Mesenchymal stem cell (in vitro differentiated cells and primary cell): ENCODE data around the gene IL12B.
"Not testable (repeated sequence)": the region's sequence is repeated elsewhere in the genome, so short reads cannot be mapped to it uniquely, and the experiment has no call there.

Source experiments
- DNase-seq: peaks from one replicate; pipeline ENCODE4 v3.0.0-alpha.2; 2013
- H2AFZ ChIP-seq: one replicate; pipeline ENCODE4 v1.6.1; 2013; ENCODE audit warnings: low read depth, mild to moderate bottlenecking, control low read depth, inconsistent platforms, low read length, moderate library complexity
- H2AK5ac ChIP-seq: 2 replicates; pipeline ENCODE4 v1.6.1; 2013; ENCODE audit warnings: low read length, moderate library complexity, mild to moderate bottlenecking, inconsistent platforms; ENCODE audit not compliant: severe bottlenecking
- H2BK120ac ChIP-seq: one replicate; pipeline ENCODE4 v1.6.1; 2013; ENCODE audit warnings: low read depth, mild to moderate bottlenecking, inconsistent platforms, low read length, moderate library complexity
- H2BK12ac ChIP-seq, 2 experiments: one replicate each; pipeline ENCODE4 v1.6.1; 2013; ENCODE audit warnings: inconsistent platforms in 2 of 2, low read length in 2 of 2, mild to moderate bottlenecking in 2 of 2, moderate library complexity in 2 of 2, control low read depth in 1 of 2
- H2BK15ac ChIP-seq: one replicate; pipeline ENCODE4 v1.6.1; 2013; ENCODE audit warnings: mild to moderate bottlenecking, low read depth, inconsistent platforms; ENCODE audit not compliant: poor library complexity, severe bottlenecking
- H2BK5ac ChIP-seq: 2 replicates; pipeline ENCODE4 v1.6.1; 2013; ENCODE audit warnings: low read depth, mild to moderate bottlenecking, low read length, control low read depth, inconsistent platforms; ENCODE audit not compliant: poor library complexity, severe bottlenecking
- H3K14ac ChIP-seq, 2 experiments: one replicate each; pipeline ENCODE4 v1.6.1; 2013; ENCODE audit warnings: inconsistent platforms in 2 of 2, low read length in 2 of 2, control low read depth in 1 of 2, mild to moderate bottlenecking in 1 of 2, moderate library complexity in 1 of 2
- H3K18ac ChIP-seq, 2 experiments: one replicate each; pipeline ENCODE4 v1.6.1; 2013; ENCODE audit warnings: inconsistent platforms in 2 of 2, low read length in 2 of 2, control low read depth in 1 of 2, low read depth in 1 of 2, mild to moderate bottlenecking in 1 of 2
- H3K23ac ChIP-seq, 2 experiments: one replicate each; pipeline ENCODE4 v1.6.1; 2013; ENCODE audit warnings: inconsistent platforms in 2 of 2, low read length in 2 of 2, mild to moderate bottlenecking in 2 of 2, moderate library complexity in 2 of 2, control low read depth in 1 of 2
- H3K27ac ChIP-seq: 2 replicates; pipeline ENCODE4 v1.5.1; 2013; ENCODE audit warnings: mild to moderate bottlenecking, moderate library complexity, low read length, control low read depth, inconsistent platforms; ENCODE audit not compliant: poor library complexity, severe bottlenecking
- H3K27me3 ChIP-seq, 2 experiments: 2 replicates each; pipeline versions ENCODE4 v1.6.1 to v1.7.0; 2013; ENCODE audit warnings: low read length in 2 of 2, mild to moderate bottlenecking in 2 of 2, moderate library complexity in 2 of 2, control low read depth in 1 of 2, inconsistent platforms in 1 of 2; ENCODE audit not compliant: control insufficient read depth in 1 of 2, insufficient read depth in 1 of 2
- H3K36me3 ChIP-seq, 2 experiments: 2 replicates each; pipeline versions ENCODE4 v1.6.1 to v1.7.0; 2013; ENCODE audit warnings: low read length in 2 of 2, control low read depth in 1 of 2, inconsistent platforms in 1 of 2, low read depth in 1 of 2, mild to moderate bottlenecking in 1 of 2; ENCODE audit not compliant: insufficient read depth in 2 of 2, control insufficient read depth in 1 of 2
- H3K4ac ChIP-seq, 2 experiments: one replicate each; pipeline ENCODE4 v1.6.1; 2013; ENCODE audit warnings: inconsistent platforms in 2 of 2, low read length in 2 of 2, mild to moderate bottlenecking in 2 of 2, moderate library complexity in 2 of 2, control low read depth in 1 of 2, low read depth in 1 of 2
- H3K4me1 ChIP-seq: 2 replicates; pipeline ENCODE4 v1.6.1; 2013; ENCODE audit warnings: low read depth, low read length, control low read depth; ENCODE audit not compliant: control insufficient read depth, insufficient read depth
- H3K4me2 ChIP-seq: 2 replicates; pipeline ENCODE4 v1.6.1; 2013; ENCODE audit warnings: low read length, mild to moderate bottlenecking, inconsistent platforms; ENCODE audit not compliant: poor library complexity, severe bottlenecking
- H3K4me3 ChIP-seq, 2 experiments: 2 replicates each; pipeline versions ENCODE4 v1.5.1 to v1.7.0; 2013; ENCODE audit warnings: low read length in 2 of 2, mild to moderate bottlenecking in 2 of 2, control low read depth in 1 of 2, low read depth in 1 of 2; ENCODE audit not compliant: insufficient read depth in 1 of 2
- H3K79me1 ChIP-seq: replicated peaks from 2 replicates; pipeline ENCODE4 v1.6.1; 2013; ENCODE audit warnings: mild to moderate bottlenecking, control low read depth, low read length, inconsistent platforms; ENCODE audit not compliant: poor library complexity, severe bottlenecking
- H3K9ac ChIP-seq: 2 replicates; pipeline ENCODE4 v1.7.0; 2013; ENCODE audit warnings: mild to moderate bottlenecking, low read length, moderate library complexity
- H3K9me3 ChIP-seq: 2 replicates; pipeline ENCODE4 v1.7.0; 2013; ENCODE audit warnings: mild to moderate bottlenecking, low read length; ENCODE audit not compliant: control insufficient read depth
- H4K8ac ChIP-seq: one replicate; pipeline ENCODE4 v1.6.1; 2013; ENCODE audit warnings: inconsistent platforms, mild to moderate bottlenecking, low read length, moderate library complexity
- H4K91ac ChIP-seq: one replicate; pipeline ENCODE4 v1.6.1; 2013; ENCODE audit warnings: mild to moderate bottlenecking, low read length, inconsistent platforms
- WGBS: methylation state at CpG from one replicate; pipeline ENCODE4 v1.1.7; 2013; ENCODE audit warnings: mixed read lengths; 5-methylcytosine and 5-hydroxymethylcytosine counted together

IL12B gene

GRCh38 chr5:159350644-159351043 lies 20.4 kb upstream of the IL12B start:
- H3K9me3 ChIP-seq, H3K4me2 ChIP-seq, H2BK120ac ChIP-seq: not testable (repeated sequence)

GRCh38 chr5:159350216-159350615 lies 19.9 kb upstream of the IL12B start:
- H2AK5ac ChIP-seq, H2BK5ac ChIP-seq, H2BK12ac ChIP-seq, H2BK15ac ChIP-seq, H3K14ac ChIP-seq, H2BK120ac ChIP-seq, H3K27ac ChIP-seq, H4K8ac ChIP-seq, H3K4me1 ChIP-seq, H4K91ac ChIP-seq, DNase-seq, H3K36me3 ChIP-seq, H3K18ac ChIP-seq, H3K4me3 ChIP-seq, H2AFZ ChIP-seq, H3K23ac ChIP-seq, H3K27me3 ChIP-seq, H3K79me1 ChIP-seq, H3K4ac ChIP-seq, H3K4me2 ChIP-seq, H3K9me3 ChIP-seq, H3K9ac ChIP-seq: not testable (repeated sequence)
- WGBS = 93% methylated on average over 1 of the region's 2 CpGs

More at GRCh38 chr5:159350644-159351043, 20.4 kb upstream of the IL12B start:
- H4K91ac ChIP-seq, H3K14ac ChIP-seq, H3K36me3 ChIP-seq, H3K4me3 ChIP-seq, H3K9ac ChIP-seq, H3K18ac ChIP-seq, H2BK5ac ChIP-seq, H3K4me1 ChIP-seq, H4K8ac ChIP-seq, H3K23ac ChIP-seq, H2AFZ ChIP-seq, H2AK5ac ChIP-seq, H2BK15ac ChIP-seq, DNase-seq, H3K4ac ChIP-seq, H2BK12ac ChIP-seq, H3K79me1 ChIP-seq, H3K27me3 ChIP-seq, H3K27ac ChIP-seq: not testable (repeated sequence)

GRCh38 chr5:159345861-159346260 lies 15.6 kb upstream of the IL12B start:
- Histone ChIP-seq H3K18ac (no peak overlapping the region), H4K91ac (no peak overlapping the region), H2AK5ac (no peak overlapping the region), H2BK5ac (no peak overlapping the region), H3K27ac (no peak overlapping the region), H3K23ac (no peak overlapping the region), H3K4ac (no peak overlapping the region), H2AFZ (no peak overlapping the region), H2BK120ac (no peak overlapping the region), H3K36me3 (no peaks in the 10 kb centered on the region), H3K9ac (no peak overlapping the region), H3K14ac (no peak overlapping the region), H3K79me1 (no peaks in the 10 kb centered on the region), H3K4me3 (no peak overlapping the region), H3K9me3 (peaks cover 13% of the 10 kb centered on the region), H3K4me2 (no peak overlapping the region), H4K8ac (no peak overlapping the region), H2BK12ac (no peak overlapping the region), H3K27me3 (peaks cover 8 to 20% of the 10 kb centered on the region in 2 experiments), H2BK15ac (no peak overlapping the region), H3K4me1 (no peaks in the 10 kb centered on the region)
- no peak for DNase-seq
- WGBS = 94% methylated on average over 4 of the region's 4 CpGs

GRCh38 chr5:159345336-159345735 lies 15.0 kb upstream of the IL12B start:
- WGBS = 0% methylated on average over 1 of the region's 1 CpG
- Histone ChIP-seq H4K91ac (no peak overlapping the region), H3K9ac (no peak overlapping the region), H3K4me1 (no peaks in the 10 kb centered on the region), H3K23ac (no peak overlapping the region), H3K36me3 (no peaks in the 10 kb centered on the region), H2BK12ac (no peak overlapping the region), H3K4ac (no peak overlapping the region), H2BK120ac (no peak overlapping the region), H2BK15ac (no peak overlapping the region), H3K4me3 (no peak overlapping the region), H3K79me1 (no peaks in the 10 kb centered on the region), H2BK5ac (no peak overlapping the region), H2AK5ac (no peak overlapping the region), H3K18ac (no peak overlapping the region), H4K8ac (no peak overlapping the region), H3K27me3 (peaks cover 8 to 20% of the 10 kb centered on the region in 2 experiments), H3K9me3 (peaks cover 13% of the 10 kb centered on the region), H2AFZ (no peak overlapping the region), H3K14ac (no peak overlapping the region), H3K27ac (no peak overlapping the region), H3K4me2 (no peak overlapping the region)
- DNase-seq = no peak
